Spleen (tissue), 11 donors: ENCODE data around the gene AADACL3. TPM values are rescaled to one million over a fixed set of nuclear protein-coding genes. Genes with fewer than 3 reads are reported as not detected.

Experiments
- DNase-seq: peaks from one replicate; pipeline ENCODE4 v3.0.0-alpha.2; 2020
- H3K27ac ChIP-seq, 8 donors: fragments of 200-600 bp; sonication (generic) in 7 of 8; 1 replicate in 4 of 8; 2 replicates in 4 of 8; pipeline versions ENCODE4 v1.5.0 to v1.8.0; 2016 to 2021; ENCODE audit warnings: inconsistent platforms in 4 of 8, mild to moderate bottlenecking in 4 of 8, moderate library complexity in 1 of 8
- H3K27me3 ChIP-seq, 7 donors: fragments of 200-600 bp; sonication (generic) in 6 of 7; replicated peaks in 1 of 7; 1 replicate in 4 of 7; 2 replicates in 3 of 7; pipeline versions ENCODE4 v1.5.0 to v1.8.0; 2016 to 2021; ENCODE audit warnings: inconsistent platforms in 3 of 7, mild to moderate bottlenecking in 1 of 7
- H3K36me3 ChIP-seq, 6 donors: fragments of 200-600 bp; sonication (generic) in 5 of 6; 1 replicate in 4 of 6; 2 replicates in 2 of 6; pipeline versions ENCODE4 v1.5.0 to v1.8.0; 2016 to 2021; ENCODE audit warnings: inconsistent platforms in 2 of 6
- H3K4me1 ChIP-seq, 6 donors: fragments of 200-600 bp; sonication (generic) in 5 of 6; 1 replicate in 3 of 6; 2 replicates in 3 of 6; pipeline versions ENCODE4 v1.5.0 to v1.8.0; 2016 to 2021; ENCODE audit warnings: inconsistent platforms in 3 of 6
- H3K4me3 ChIP-seq, 8 donors: fragments of 200-600 bp; sonication (generic) in 7 of 8; 1 replicate in 4 of 8; 2 replicates in 4 of 8; pipeline versions ENCODE4 v1.5.0 to v1.8.0; 2016 to 2021; ENCODE audit warnings: inconsistent platforms in 4 of 8, mild to moderate bottlenecking in 4 of 8, moderate library complexity in 2 of 8
- H3K9me3 ChIP-seq, 8 donors: fragments of 200-600 bp; sonication (generic) in 7 of 8; 1 replicate in 4 of 8; 2 replicates in 4 of 8; pipeline versions ENCODE4 v1.5.0 to v1.8.0; 2016 to 2021; ENCODE audit warnings: inconsistent platforms in 4 of 8
- CTCF ChIP-seq, 11 experiments: fragments of 200-600 bp in 7 of 11; fragments of 450-650 bp in 4 of 11; sonication (generic) in 4 of 11; IDR thresholded peaks in 8 of 11; conservative IDR thresholded peaks in 3 of 11; 1 replicate in 7 of 11; 2 replicates in 4 of 11; pipeline versions ENCODE4 v1.4.0 to v1.8.0; 2016 to 2021; ENCODE audit warnings: antibody characterized with exemption in 11 of 11, inconsistent platforms in 4 of 11, mild to moderate bottlenecking in 1 of 11
- POLR2A ChIP-seq, 3 donors: fragments of 450-650 bp; IDR thresholded peaks; one replicate each; pipeline ENCODE4 v1.5.1; 2017; ENCODE audit warnings: antibody characterized with exemption in 3 of 3, mild to moderate bottlenecking in 1 of 3
- POLR2AphosphoS5 ChIP-seq, 3 donors: sonication (generic); formaldehyde crosslinking; IDR thresholded peaks; one replicate each; pipeline ENCODE4 v1.5.1; 2017; ENCODE audit warnings: antibody characterized with exemption in 3 of 3
- whole genome bisulfite sequencing, 5 donors: extraction: QIAGEN DNeasy Blood & Tissue Kit in 3 of 5; methylation state at CpG; one replicate each; pipeline versions ENCODE4 v1.1.5 to v1.1.7; 2013 to 2018; 5-methylcytosine and 5-hydroxymethylcytosine counted together
- intact Hi-C: fragments of 100-400 bp; cut with DNase I; formaldehyde crosslinking; loops from one replicate; pipeline ENCODE4 v1.15.0; 2023; ENCODE audit warnings: low total_unique reads
- polyA plus RNA-seq, 3 donors: library from polyadenylated mRNA; stranded (reverse); fragments of 200-250 nt; gene quantifications; one replicate each; pipeline ENCODE4 v1.2.1, GENCODE V29; 2013
- total RNA-seq, 7 donors: library from RNA; depleted of rRNA in 3 of 7; stranded (reverse); fragments of >200 nt in 3 of 7; fragmentation: NEBNext Ultra II Directional in 4 of 7; extraction: Animal tissue kit (Norgen Biotek cat#: 25700) in 4 of 7; gene quantifications; one replicate each; pipeline versions ENCODE4 v1.1.0 to v1.2.1, GENCODE V29; 2016 to 2021
- donor health status: healthy with polysubstance abuse.
- donor health status: DM: no; HTN: no; CAD: no; lungs with moderate emphysema.
- donor health status: DM: no; HTN: no; CAD: no.
- donor health status: Bipolar disorder and iron deficiency.
- donor health status: healthy.
- donor health status: DM: no; HTN: no; CAD: no.
- donor health status: DM: yes; HTN: yes; CAD: no.

Gene AADACL3
- total and polyA plus RNA-seq, 10 donors: not detected

GRCh38 chr1:12754738-12755137 is 38.8 kb downstream of the AADACL3 start:
- no peak overlapping the region for H3K27ac ChIP-seq
- peaks cover 0 to 56% (median 0%) of the 10 kb centered on the region in 7 donors for H3K27me3 ChIP-seq
- H3K36me3 ChIP-seq: no peaks in the 10 kb centered on the region
- peaks cover 5 to 12% (median 10%) of the 10 kb centered on the region in 8 donors for H3K9me3 ChIP-seq
- H3K4me1 ChIP-seq: no peaks in the 10 kb centered on the region
- no peak for DNase-seq
- 80 to 86% (median 83%) methylated on average over 4 of the region's 4 CpGs for WGBS, 5 donors
- TF ChIP-seq POLR2AphosphoS5 (IDR thresholded peaks at IDR 0.05) (no peak), POLR2A (IDR thresholded peaks at IDR 0.05) (no peak), CTCF (IDR thresholded peaks at IDR 0.05 in 8 of 11, conservative IDR thresholded peaks at IDR 0.05 in 3 of 11) (no peak)
- intact Hi-C loops: no loop called here
- no peak overlapping the region for H3K4me3 ChIP-seq

- Histone ChIP-seq H3K36me3 (no peaks in the 10 kb centered on the region), H3K4me3 (no peak overlapping the region), H3K4me1 (no peaks in the 10 kb centered on the region), H3K9me3 (no peaks in the 10 kb centered on the region), H3K27ac (no peak overlapping the region), H3K27me3 (peaks cover 0 to 57% (median 0%) of the 10 kb centered on the region in 7 donors)
- no peak for TF ChIP-seq CTCF (IDR thresholded peaks at IDR 0.05 in 8 of 11, conservative IDR thresholded peaks at IDR 0.05 in 3 of 11)
- TF ChIP-seq POLR2AphosphoS5 (IDR thresholded peaks at IDR 0.05): no peak
- no peak for TF ChIP-seq POLR2A (IDR thresholded peaks at IDR 0.05)
- WGBS, 5 donors: 53 to 77% (median 64%) methylated on average over 2 of the region's 2 CpGs
- intact Hi-C loops: no loop called here
- no peak for DNase-seq
These were observed 40.4 kb downstream of the AADACL3 start for GRCh38 chr1:12756273-12756672.

DNA sequence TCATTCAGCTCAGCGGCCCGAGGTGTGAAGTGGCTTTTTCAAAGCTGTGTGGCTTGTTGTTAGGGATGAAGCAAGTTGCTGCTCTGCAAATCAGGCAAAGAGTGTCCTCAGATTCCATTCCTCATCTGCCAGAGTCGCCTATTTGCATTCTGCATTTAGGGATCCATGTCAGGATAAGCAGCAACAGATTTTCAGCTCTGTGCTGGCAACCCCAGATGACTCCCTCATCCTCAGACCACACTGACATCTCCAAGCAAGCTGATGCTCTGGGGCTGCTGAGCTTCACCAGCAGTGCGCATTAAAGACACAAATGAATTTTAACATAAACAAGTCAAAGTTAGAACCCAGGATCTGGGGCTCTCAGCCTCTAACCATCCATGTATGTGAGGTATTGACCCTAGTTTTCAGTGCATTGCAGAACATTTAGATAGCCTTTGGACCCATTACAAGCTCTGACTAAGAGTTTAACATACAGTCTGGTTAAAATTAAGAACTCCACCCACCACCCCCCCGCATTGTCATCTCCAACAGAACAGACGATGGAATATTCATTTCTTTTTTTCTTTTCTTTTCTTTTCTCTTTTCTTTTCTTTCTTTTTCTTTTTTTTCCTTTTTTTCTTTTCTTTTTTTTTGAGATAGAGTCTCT is 41.0 kb downstream of the AADACL3 start:
- Histone ChIP-seq H3K36me3 (no peaks in the 10 kb centered on the region), H3K9me3 (no peaks in the 10 kb centered on the region), H3K27ac (no peak overlapping the region), H3K4me3 (no peak overlapping the region), H3K27me3 (peaks cover 0 to 55% (median 0%) of the 10 kb centered on the region in 7 donors), H3K4me1 (no peaks in the 10 kb centered on the region)
- no peak for DNase-seq
- TF ChIP-seq POLR2AphosphoS5 (IDR thresholded peaks at IDR 0.05) (no peak), POLR2A (IDR thresholded peaks at IDR 0.05) (no peak), CTCF (IDR thresholded peaks at IDR 0.05 in 8 of 11, conservative IDR thresholded peaks at IDR 0.05 in 3 of 11) (no peak)
- intact Hi-C loops: no loop called here
- 76 to 88% (median 77%) methylated on average over 6 of the region's 6 CpGs for WGBS, 5 donors

DNA sequence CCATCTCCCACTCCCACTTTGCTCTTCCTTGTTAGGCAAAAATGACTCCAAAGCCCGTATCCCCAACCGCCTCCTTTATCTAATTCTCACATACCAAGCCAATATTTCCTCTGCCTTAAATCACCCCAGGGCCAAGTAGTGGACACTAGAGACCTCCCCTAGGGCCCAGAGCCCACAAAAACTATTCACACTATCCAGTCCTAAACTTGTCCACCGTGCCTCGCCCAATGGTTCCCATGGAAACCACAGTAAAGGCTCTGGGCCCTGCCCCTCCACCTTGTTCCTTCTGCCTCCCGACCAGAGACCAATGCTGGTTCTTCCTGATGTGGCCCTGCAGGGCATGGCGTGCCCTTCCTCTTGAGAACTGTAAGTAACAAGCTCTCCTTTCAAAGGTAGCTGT is 41.9 kb downstream of the AADACL3 start:
- WGBS, 5 donors: 64 to 73% (median 70%) methylated on average over 6 of the region's 6 CpGs
- intact Hi-C loops: no loop called here
- no peak for DNase-seq
- no peak overlapping the region for H3K4me3 ChIP-seq
- H3K27ac ChIP-seq: no peak overlapping the region
- no peak for TF ChIP-seq POLR2A (IDR thresholded peaks at IDR 0.05)
- no peak for TF ChIP-seq CTCF (IDR thresholded peaks at IDR 0.05 in 8 of 11, conservative IDR thresholded peaks at IDR 0.05 in 3 of 11)
- TF ChIP-seq POLR2AphosphoS5 (IDR thresholded peaks at IDR 0.05): no peak
- H3K36me3 ChIP-seq: no peaks in the 10 kb centered on the region
- H3K27me3 ChIP-seq: peaks cover 0 to 55% (median 0%) of the 10 kb centered on the region in 7 donors
- no peaks in the 10 kb centered on the region for H3K9me3 ChIP-seq
- H3K4me1 ChIP-seq: no peaks in the 10 kb centered on the region
